ENCODE measurements around the gene TPK1. TPM values are rescaled to one million over a fixed set of nuclear protein-coding genes. Genes with fewer than 3 reads are reported as not detected.
"Not testable (repeated sequence)": the region's sequence is repeated elsewhere in the genome, so short reads cannot be mapped to it uniquely, and the experiment has no call there.

Gene TPK1
- total RNA-seq, 8 experiments from 2014 or later, result 3.9 to 18.0 (median 8.4) TPM

- H3K4me3 ChIP-seq; H3K4me1 ChIP-seq (replicated peaks in 1 of 2); in situ Hi-C loops (cut with MboI; ENCODE audit: low pct_unique_long_range_greater_than_20kb in 2 of 9, low sequenced_read_pairs in 9 of 9, unreplicated experiment in 9 of 9); H3K27ac ChIP-seq; ATAC-seq (replicated peaks in 6 of 8): not testable (repeated sequence)
- WGBS, 10 experiments, result 100% methylated on average over 1 to 2 of the region's 12 CpGs; no CpG with 5 or more reads in 8 of the 10 experiments
Observed at GRCh38 chr7:144726840-144727239, 109.0 kb downstream of the TPK1 start.

- 36 to 100% (median 100%) methylated on average over 1 of the region's 1 CpG; no CpG with 5 or more reads in 4 of the 10 experiments for WGBS, 10 experiments
- H3K4me3 ChIP-seq, result no peak overlapping the region
- H3K27ac ChIP-seq, result no peak overlapping the region
- peaks cover 0 to 6% of the 10 kb centered on the region in 2 donors for H3K4me1 ChIP-seq (replicated peaks in 1 of 2)
- in situ Hi-C loops (cut with MboI; ENCODE audit: low pct_unique_long_range_greater_than_20kb in 2 of 9, low sequenced_read_pairs in 9 of 9, unreplicated experiment in 9 of 9), result no loop called here
- ATAC-seq (replicated peaks in 6 of 8), result no peak
Observed at GRCh38 chr7:144725070-144725469, 110.8 kb downstream of the TPK1 start.

- Histone ChIP-seq H3K4me1 (replicated peaks in 1 of 2) (no peaks in the 10 kb centered on the region), H3K4me3 (no peak overlapping the region), H3K27ac (no peak overlapping the region)
- in situ Hi-C loops (cut with MboI; ENCODE audit: low pct_unique_long_range_greater_than_20kb in 2 of 9, low sequenced_read_pairs in 9 of 9, unreplicated experiment in 9 of 9), result no loop called here
- ATAC-seq (replicated peaks in 6 of 8), result peak in 1 of 8 experiments; percentile 11
- 0 to 96% (median 62%) methylated on average over 1 to 4 of the region's 4 CpGs; no CpG with 5 or more reads in 1 of the 10 experiments for WGBS, 10 experiments
Observed at GRCh38 chr7:144723301-144723700, 112.6 kb downstream of the TPK1 start.

GRCh38 chr7:144720710-144721109, 115.1 kb downstream of the TPK1 start:
- Histone ChIP-seq H3K4me3 (no peak overlapping the region), H3K4me1 (replicated peaks in 1 of 2) (no peaks in the 10 kb centered on the region), H3K27ac (no peak overlapping the region)
- WGBS, 10 experiments, result 0 to 100% (median 50%) methylated on average over 2 to 3 of the region's 3 CpGs; no CpG with 5 or more reads in 1 of the 10 experiments
- in situ Hi-C loops (cut with MboI; ENCODE audit: low pct_unique_long_range_greater_than_20kb in 2 of 9, low sequenced_read_pairs in 9 of 9, unreplicated experiment in 9 of 9), result no loop called here
- peak in 3 of 8 experiments; percentile 62 to 69 (median 64) for ATAC-seq (replicated peaks in 6 of 8)

GRCh38 chr7:144720149-144720548, 115.7 kb downstream of the TPK1 start:
- H3K4me1 ChIP-seq (replicated peaks in 1 of 2), result no peaks in the 10 kb centered on the region
- WGBS, 10 experiments, result 0 to 86% (median 43%) methylated on average over 1 to 6 of the region's 6 CpGs; no CpG with 5 or more reads in 1 of the 10 experiments
- ATAC-seq (replicated peaks in 6 of 8), result peak in 3 of 8 experiments; percentile 79 to 95 (median 86)
- in situ Hi-C loops (cut with MboI; ENCODE audit: low pct_unique_long_range_greater_than_20kb in 2 of 9, low sequenced_read_pairs in 9 of 9, unreplicated experiment in 9 of 9), result no loop called here
- no peak overlapping the region for H3K27ac ChIP-seq
- H3K4me3 ChIP-seq, result no peak overlapping the region

- H3K4me3 ChIP-seq, result no peak overlapping the region
- in situ Hi-C loops (cut with MboI; ENCODE audit: low pct_unique_long_range_greater_than_20kb in 2 of 9, low sequenced_read_pairs in 9 of 9, unreplicated experiment in 9 of 9), result no loop called here
- no peak overlapping the region for H3K27ac ChIP-seq
- ATAC-seq (replicated peaks in 6 of 8), result peak in 2 of 8 experiments; percentile 24 to 49
- H3K4me1 ChIP-seq (replicated peaks in 1 of 2), result no peaks in the 10 kb centered on the region
- 100% methylated on average over 1 of the region's 1 CpG; no CpG with 5 or more reads in 9 of the 10 experiments for WGBS, 10 experiments
Observed at GRCh38 chr7:144717720-144718119, 118.1 kb downstream of the TPK1 start.

- no peak overlapping the region for H3K4me3 ChIP-seq
- H3K27ac ChIP-seq, result no peak overlapping the region
- 23 to 90% (median 67%) methylated on average over 1 to 2 of the region's 2 CpGs; no CpG with 5 or more reads in 1 of the 10 experiments for WGBS, 10 experiments
- in situ Hi-C loops (cut with MboI; ENCODE audit: low pct_unique_long_range_greater_than_20kb in 2 of 9, low sequenced_read_pairs in 9 of 9, unreplicated experiment in 9 of 9), result no loop called here
- no peaks in the 10 kb centered on the region for H3K4me1 ChIP-seq (replicated peaks in 1 of 2)
- no peak for ATAC-seq (replicated peaks in 6 of 8)
Observed at GRCh38 chr7:144713850-144714249, 122.0 kb downstream of the TPK1 start.

- H3K27ac ChIP-seq, result no peak overlapping the region
- WGBS, 10 experiments, result 26 to 94% (median 85%) methylated on average over 2 to 4 of the region's 4 CpGs
- no peak for ATAC-seq (replicated peaks in 6 of 8)
- in situ Hi-C loops (cut with MboI; ENCODE audit: low pct_unique_long_range_greater_than_20kb in 2 of 9, low sequenced_read_pairs in 9 of 9, unreplicated experiment in 9 of 9), result no loop called here
- no peak overlapping the region for H3K4me3 ChIP-seq
- no peaks in the 10 kb centered on the region for H3K4me1 ChIP-seq (replicated peaks in 1 of 2)
Observed at GRCh38 chr7:144710791-144711190, 125.1 kb downstream of the TPK1 start.

- in situ Hi-C loops (cut with MboI; ENCODE audit: low pct_unique_long_range_greater_than_20kb in 2 of 9, low sequenced_read_pairs in 9 of 9, unreplicated experiment in 9 of 9), result no loop called here
- peak in 1 of 8 experiments; percentile 56 for ATAC-seq (replicated peaks in 6 of 8)
- Histone ChIP-seq H3K4me3 (no peak overlapping the region), H3K4me1 (replicated peaks in 1 of 2) (no peaks in the 10 kb centered on the region), H3K27ac (no peak overlapping the region)
- WGBS, 10 experiments, result 0 to 100% (median 43%) methylated on average over 1 of the region's 1 CpG; no CpG with 5 or more reads in 2 of the 10 experiments
Observed at GRCh38 chr7:144709066-144709465, 126.8 kb downstream of the TPK1 start.

- Histone ChIP-seq H3K4me1 (replicated peaks in 1 of 2) (no peaks in the 10 kb centered on the region), H3K27ac (no peak overlapping the region), H3K4me3 (no peak overlapping the region)
- in situ Hi-C loops (cut with MboI; ENCODE audit: low pct_unique_long_range_greater_than_20kb in 2 of 9, low sequenced_read_pairs in 9 of 9, unreplicated experiment in 9 of 9), result no loop called here
- no peak for ATAC-seq (replicated peaks in 6 of 8)
Observed at GRCh38 chr7:144691240-144691639, 144.6 kb downstream of the TPK1 start.

- H3K4me3 ChIP-seq, result no peak overlapping the region
- 80 to 90% (median 85%) methylated on average over 1 to 6 of the region's 6 CpGs; no CpG with 5 or more reads in 2 of the 10 experiments for WGBS, 10 experiments
- in situ Hi-C loops (cut with MboI; ENCODE audit: low pct_unique_long_range_greater_than_20kb in 2 of 9, low sequenced_read_pairs in 9 of 9, unreplicated experiment in 9 of 9), result no loop called here
- no peaks in the 10 kb centered on the region for H3K4me1 ChIP-seq (replicated peaks in 1 of 2)
- no peak for ATAC-seq (replicated peaks in 6 of 8)
- H3K27ac ChIP-seq, result no peak overlapping the region
Observed at GRCh38 chr7:144682581-144683280, 153.1 kb downstream of the TPK1 start.

- Histone ChIP-seq H3K27ac (no peak overlapping the region), H3K4me3 (no peak overlapping the region), H3K4me1 (replicated peaks in 1 of 2) (no peaks in the 10 kb centered on the region)
- in situ Hi-C loops (cut with MboI; ENCODE audit: low pct_unique_long_range_greater_than_20kb in 2 of 9, low sequenced_read_pairs in 9 of 9, unreplicated experiment in 9 of 9), result no loop called here
- 54 to 100% (median 91%) methylated on average over 1 to 5 of the region's 5 CpGs for WGBS, 10 experiments
- no peak for ATAC-seq (replicated peaks in 6 of 8)
Observed at GRCh38 chr7:144676492-144676891, 159.4 kb downstream of the TPK1 start.

- ATAC-seq (replicated peaks in 6 of 8), result no peak
- no peaks in the 10 kb centered on the region for H3K4me1 ChIP-seq (replicated peaks in 1 of 2)
- H3K27ac ChIP-seq, result no peak overlapping the region
- H3K4me3 ChIP-seq, result no peak overlapping the region
- in situ Hi-C loops (cut with MboI; ENCODE audit: low pct_unique_long_range_greater_than_20kb in 2 of 9, low sequenced_read_pairs in 9 of 9, unreplicated experiment in 9 of 9), result no loop called here
Observed at GRCh38 chr7:144674550-144674949, 161.3 kb downstream of the TPK1 start.

- no peak overlapping the region for H3K27ac ChIP-seq
- H3K4me3 ChIP-seq, result no peak overlapping the region
- 0 to 100% (median 69%) methylated on average over 1 to 2 of the region's 2 CpGs for WGBS, 10 experiments
- ATAC-seq (replicated peaks in 6 of 8), result no peak
- no peaks in the 10 kb centered on the region for H3K4me1 ChIP-seq (replicated peaks in 1 of 2)
- in situ Hi-C loops (cut with MboI; ENCODE audit: low pct_unique_long_range_greater_than_20kb in 2 of 9, low sequenced_read_pairs in 9 of 9, unreplicated experiment in 9 of 9), result no loop called here
Observed at GRCh38 chr7:144672869-144673268, 163.0 kb downstream of the TPK1 start.
